Adrenal gland (tissue), 5 donors: ENCODE measurements around the gene KCNJ9.

Experiments used
- CTCF ChIP-seq, 6 experiments: fragments of 450-650 bp in 4 of 6; fragments of 200-600 bp in 2 of 6; sonication (generic) in 1 of 6; IDR thresholded peaks; 1 replicate in 5 of 6; 2 replicates in 1 of 6; pipeline versions ENCODE4 v1.5.1 to v1.8.0; 2016 to 2021; ENCODE audit warnings: antibody characterized with exemption in 6 of 6, mild to moderate bottlenecking in 2 of 6, moderate library complexity in 1 of 6
- POLR2A ChIP-seq, 2 donors: fragments of 450-650 bp; IDR thresholded peaks; one replicate each; pipeline ENCODE4 v1.6.1; 2017; ENCODE audit warnings: antibody characterized with exemption in 2 of 2, mild to moderate bottlenecking in 2 of 2, moderate library complexity in 1 of 2
- donor health status: DM: no; HTN: no; CAD: no.

- TF ChIP-seq CTCF (IDR thresholded peaks at IDR 0.05) = no peak
- TF ChIP-seq POLR2A (IDR thresholded peaks at IDR 0.05) = no peak
Observed at GRCh38 chr1:160127865-160128523, 46.7 kb downstream of the KCNJ9 start.
